KOPT-K1 (cell line): ENCODE measurements around the gene HHIPL1.

Experiments used
- H3K27ac ChIP-seq: fragments of 200-600 bp; sonication (generic); 2 replicates; pipeline ENCODE4 v1.5.1; 2016; ENCODE audit warnings: antibody characterized with exemption, mild to moderate bottlenecking, low read depth, low read length; ENCODE audit not compliant: poor library complexity, severe bottlenecking
- H3K36me3 ChIP-seq: fragments of 200-600 bp; sonication (generic); 2 replicates; pipeline ENCODE4 v1.5.1; 2017; ENCODE audit warnings: antibody characterized with exemption, mild to moderate bottlenecking, low read length, moderate library complexity; ENCODE audit not compliant: insufficient read depth
- H3K9me3 ChIP-seq: fragments of 200-600 bp; sonication (generic); 2 replicates; pipeline ENCODE4 v1.5.1; 2017; ENCODE audit warnings: antibody characterized with exemption, low read length, mild to moderate bottlenecking; ENCODE audit not compliant: insufficient read depth, poor library complexity, severe bottlenecking

HHIPL1 gene

DNA sequence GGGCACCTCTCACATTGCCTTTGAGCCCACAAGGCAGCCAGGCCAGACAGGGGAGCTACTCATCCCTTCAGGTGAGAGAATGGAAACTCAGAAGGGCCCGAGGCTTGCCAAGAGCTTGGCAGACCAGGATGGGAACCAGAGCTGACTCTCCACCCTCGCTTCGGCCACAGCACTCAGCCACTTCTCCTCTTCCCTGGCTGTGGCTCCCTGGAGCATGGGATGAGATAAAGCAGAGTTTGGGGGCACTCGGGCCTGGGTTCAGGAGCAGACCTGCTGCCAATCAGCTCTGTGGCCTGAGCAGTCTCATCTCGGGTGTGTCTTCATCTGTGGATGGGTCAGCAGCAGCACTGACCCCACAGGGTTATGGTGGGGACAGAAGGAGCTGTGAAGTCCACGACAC is 20.9 kb upstream of the HHIPL1 start:
- no peak overlapping the region for H3K27ac ChIP-seq
- no peaks in the 10 kb centered on the region for H3K9me3 ChIP-seq

DNA sequence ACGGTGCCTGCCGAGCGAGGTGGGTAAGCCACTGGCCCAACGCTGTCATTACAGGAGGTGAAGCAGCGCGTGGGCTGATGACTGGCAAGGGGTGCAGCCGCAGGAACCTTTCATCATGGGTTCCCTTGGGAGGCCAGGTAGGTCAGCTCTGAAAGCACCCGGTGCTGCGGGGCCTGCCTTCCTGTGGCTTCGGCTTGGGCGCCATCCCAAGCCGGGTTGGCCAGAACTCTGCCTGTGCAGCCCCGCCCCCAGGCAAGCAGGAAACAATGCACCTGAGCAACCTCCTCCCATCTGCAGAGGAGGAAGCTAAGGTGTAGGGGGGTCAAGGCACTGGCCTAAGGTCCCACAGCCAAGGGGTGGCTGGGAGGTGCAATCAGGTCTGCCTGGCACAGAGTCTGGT is 20.0 kb upstream of the HHIPL1 start:
- Histone ChIP-seq H3K9me3 (no peaks in the 10 kb centered on the region), H3K27ac (no peak overlapping the region)

More for the DNA sequence above, 20.9 kb upstream of the HHIPL1 start:
- no peaks in the 10 kb centered on the region for H3K36me3 ChIP-seq

DNA sequence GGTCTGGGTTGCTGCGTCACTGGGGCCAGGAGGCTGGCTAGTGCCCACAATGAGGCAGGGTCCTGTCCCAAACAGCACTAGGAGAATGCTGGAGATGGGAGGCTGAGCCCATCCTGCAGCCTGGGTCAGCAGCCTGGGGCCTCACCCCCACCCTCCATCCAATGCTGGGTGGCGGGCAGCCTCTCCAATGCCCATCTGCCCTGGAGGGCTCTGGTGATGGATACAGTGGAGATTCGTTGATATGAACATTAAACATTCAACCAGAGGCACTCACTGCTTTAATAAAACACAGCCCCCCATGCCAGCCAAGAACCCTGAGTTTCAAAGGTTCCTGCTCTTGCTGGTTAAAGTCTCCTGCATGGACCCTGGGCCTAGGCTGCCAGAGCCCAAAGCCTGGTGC is 19.5 kb upstream of the HHIPL1 start:
- no peak overlapping the region for H3K27ac ChIP-seq
- H3K9me3 ChIP-seq = no peaks in the 10 kb centered on the region
- H3K36me3 ChIP-seq = no peaks in the 10 kb centered on the region

More for the DNA sequence above, 20.0 kb upstream of the HHIPL1 start:
- H3K36me3 ChIP-seq = no peaks in the 10 kb centered on the region

DNA sequence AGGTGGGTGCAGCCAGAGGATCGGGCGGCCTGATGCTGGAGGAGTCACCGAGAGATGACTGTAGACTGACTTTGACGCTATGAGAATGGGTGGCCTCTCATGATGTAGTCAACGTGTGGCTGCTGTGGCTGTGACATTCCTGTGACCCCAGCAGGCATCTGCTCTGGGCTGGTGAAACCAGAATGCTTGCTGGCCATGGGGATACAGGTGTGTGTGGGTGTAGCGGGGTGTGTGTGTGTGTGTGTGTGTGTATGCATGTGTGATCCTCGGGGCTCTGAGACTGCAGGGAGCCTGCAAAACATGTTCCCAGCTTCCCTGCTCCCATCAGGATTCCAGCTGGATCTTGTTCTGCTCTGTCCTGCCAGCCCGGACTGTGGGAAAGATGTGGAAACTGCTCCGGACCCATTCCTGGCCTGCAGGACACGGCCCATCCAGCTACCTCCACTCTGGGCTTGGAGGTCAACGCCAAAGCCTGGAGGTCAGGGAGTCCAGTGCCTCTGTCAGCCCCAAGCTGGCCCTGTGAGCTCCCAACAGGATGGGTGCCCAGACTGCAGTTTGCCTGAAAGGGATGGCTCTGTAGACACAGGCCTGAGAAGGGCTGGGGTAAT is 18.8 kb upstream of the HHIPL1 start:
- H3K27ac ChIP-seq = no peak overlapping the region

DNA sequence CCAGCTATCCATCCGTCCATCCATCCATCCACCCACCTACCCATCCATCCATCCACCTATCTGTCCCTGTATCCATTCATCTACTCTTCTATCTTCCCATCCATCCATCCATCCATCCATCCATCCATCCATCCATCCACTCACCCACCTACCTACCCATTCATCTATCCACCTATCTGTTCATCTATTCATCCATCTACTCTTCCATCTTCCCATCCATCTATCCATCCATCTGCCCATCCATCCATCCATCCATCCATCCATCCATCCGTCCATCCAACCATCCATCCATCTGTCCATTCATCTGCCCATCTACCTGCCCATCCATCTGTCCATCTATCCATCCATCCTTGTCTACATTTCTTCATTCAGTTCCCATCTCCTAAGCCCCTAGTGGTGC is 17.8 kb upstream of the HHIPL1 start:
- no peaks in the 10 kb centered on the region for H3K36me3 ChIP-seq
- H3K27ac ChIP-seq = no peak overlapping the region
- no peaks in the 10 kb centered on the region for H3K9me3 ChIP-seq

More for the DNA sequence above, 18.8 kb upstream of the HHIPL1 start:
- Histone ChIP-seq H3K36me3 (no peaks in the 10 kb centered on the region), H3K9me3 (no peaks in the 10 kb centered on the region)

DNA sequence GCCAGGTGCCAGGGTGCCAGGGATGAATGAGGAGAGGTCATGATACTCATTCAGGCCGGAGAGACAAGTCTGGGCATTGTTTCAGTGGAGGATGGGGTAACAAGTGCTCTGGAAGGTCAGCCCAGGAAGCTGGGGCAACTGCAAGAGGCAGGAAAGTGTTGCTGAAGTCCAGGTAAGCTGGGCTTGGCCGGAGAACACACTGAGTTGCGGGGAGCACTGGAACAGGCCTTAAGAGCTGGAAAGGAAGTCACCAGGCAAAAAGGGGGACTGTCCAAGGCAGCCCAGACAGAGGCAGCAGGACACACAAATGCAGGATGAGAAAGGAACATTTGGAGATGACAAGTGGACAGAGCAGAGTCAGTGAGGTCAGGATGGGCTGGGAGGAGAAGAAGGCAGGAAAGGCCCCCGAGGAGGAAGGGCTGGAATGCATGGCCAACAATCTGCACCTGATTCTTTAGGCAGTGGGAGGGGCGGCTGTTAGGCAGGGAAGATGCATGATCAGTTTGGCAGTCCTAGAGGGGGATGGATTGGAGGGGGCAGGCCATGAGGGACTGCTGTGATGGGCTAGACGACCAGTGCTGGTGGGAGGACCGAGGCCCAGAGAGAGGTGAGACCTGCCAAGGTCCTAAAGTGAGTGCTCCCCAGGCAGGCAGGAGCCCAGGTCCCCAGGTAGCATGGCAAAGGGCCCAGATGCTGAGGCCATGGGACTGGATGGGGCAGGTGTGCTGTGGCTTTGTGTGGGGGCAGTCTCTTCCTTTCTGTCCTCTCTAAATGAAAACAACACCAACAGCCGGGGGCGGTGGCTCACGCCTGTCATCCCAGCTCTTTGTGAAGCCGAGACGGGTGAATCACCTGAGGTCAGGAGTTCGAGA is 17.2 kb upstream of the HHIPL1 start:
- H3K9me3 ChIP-seq = no peaks in the 10 kb centered on the region
- H3K27ac ChIP-seq = no peak overlapping the region
- no peaks in the 10 kb centered on the region for H3K36me3 ChIP-seq

DNA sequence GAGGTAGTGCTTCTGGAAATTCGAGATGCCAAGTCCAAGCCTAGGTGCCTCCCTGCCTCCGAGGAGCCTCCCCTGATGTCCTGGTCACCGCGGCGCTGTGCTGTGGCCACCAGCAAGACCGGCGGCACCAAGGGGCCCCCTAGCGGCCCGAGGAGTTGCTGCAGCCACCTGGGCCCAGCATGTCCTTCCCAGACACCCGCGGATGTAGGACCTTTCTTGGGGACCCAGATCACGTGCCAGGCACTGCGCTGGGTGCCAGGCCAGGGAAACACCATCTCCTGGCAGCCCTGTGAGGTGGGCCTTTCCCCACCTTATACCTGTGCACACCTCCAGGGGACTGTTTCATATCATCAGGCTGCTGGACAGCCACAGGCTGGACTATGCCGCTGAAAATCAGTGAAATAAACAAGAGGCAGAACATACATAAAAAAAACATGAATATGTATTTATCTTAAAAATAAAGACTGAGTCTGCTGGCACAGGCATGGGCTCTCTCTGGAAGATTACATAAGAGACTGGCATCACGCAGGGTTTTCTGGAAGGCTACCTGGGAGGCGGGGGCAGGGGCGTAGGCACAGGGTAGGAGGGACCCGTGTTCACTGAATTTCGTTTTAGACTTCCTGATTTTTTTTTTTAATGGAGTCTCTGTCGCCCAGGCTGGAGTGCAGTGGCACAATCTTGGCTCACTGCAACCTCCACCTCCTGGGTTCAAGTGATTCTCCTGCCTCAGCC is 15.9 kb upstream of the HHIPL1 start:
- Histone ChIP-seq H3K9me3 (no peaks in the 10 kb centered on the region), H3K36me3 (no peaks in the 10 kb centered on the region), H3K27ac (no peak overlapping the region)

DNA sequence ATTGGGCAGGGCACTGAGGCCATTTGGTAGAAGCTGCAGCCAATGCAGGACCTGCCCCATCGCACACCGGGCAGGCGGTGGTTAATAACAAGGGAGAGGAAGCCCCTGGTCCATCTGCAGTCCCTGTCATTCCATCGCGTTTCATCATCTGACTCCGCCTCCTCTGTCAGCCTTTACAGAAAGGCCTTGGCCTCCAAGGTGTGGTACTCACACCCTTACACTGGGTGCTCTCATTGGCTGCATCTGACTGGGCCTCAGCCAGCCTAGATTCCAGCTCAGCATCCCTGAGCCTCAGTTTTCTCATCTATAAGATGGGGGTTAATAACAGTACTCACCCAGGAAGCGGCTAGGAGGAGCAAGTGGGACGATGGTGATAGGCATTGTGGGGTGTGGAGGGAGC is 14.7 kb upstream of the HHIPL1 start:
- Histone ChIP-seq H3K27ac (no peak overlapping the region), H3K36me3 (no peaks in the 10 kb centered on the region)

DNA sequence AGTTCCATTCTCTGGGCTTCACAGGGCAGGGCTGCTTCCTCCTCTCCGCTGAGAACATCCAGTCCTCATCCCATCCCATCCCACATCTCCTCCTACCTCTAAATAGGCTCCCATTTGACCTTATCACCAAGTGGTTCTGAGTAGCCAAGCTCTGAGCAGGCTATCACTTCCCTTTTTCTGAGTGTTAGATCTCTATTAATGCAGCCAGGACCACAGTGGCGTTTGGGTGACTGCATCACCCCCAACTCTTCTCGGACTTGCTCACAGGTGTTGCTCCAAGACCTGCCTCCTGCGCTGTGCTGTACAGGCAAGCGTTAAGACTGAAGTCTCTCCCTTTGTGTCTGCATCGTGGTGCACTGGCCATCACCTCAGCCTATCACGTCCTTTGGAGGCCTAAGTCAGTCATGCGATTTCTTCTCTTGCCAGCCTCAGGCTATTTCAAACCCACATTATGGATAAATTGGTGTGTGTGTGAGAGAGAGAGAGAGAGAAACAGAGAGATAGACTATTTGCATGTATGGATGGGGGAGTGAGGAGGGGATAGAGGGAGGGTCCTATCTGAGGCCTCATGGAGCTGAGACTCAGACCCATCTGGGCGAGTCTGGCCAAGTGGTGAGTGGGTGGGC is 12.4 kb upstream of the HHIPL1 start:
- H3K27ac ChIP-seq = no peak overlapping the region
- H3K36me3 ChIP-seq = no peaks in the 10 kb centered on the region
- no peaks in the 10 kb centered on the region for H3K9me3 ChIP-seq

More for the DNA sequence above, 14.7 kb upstream of the HHIPL1 start:
- H3K9me3 ChIP-seq = no peaks in the 10 kb centered on the region

DNA sequence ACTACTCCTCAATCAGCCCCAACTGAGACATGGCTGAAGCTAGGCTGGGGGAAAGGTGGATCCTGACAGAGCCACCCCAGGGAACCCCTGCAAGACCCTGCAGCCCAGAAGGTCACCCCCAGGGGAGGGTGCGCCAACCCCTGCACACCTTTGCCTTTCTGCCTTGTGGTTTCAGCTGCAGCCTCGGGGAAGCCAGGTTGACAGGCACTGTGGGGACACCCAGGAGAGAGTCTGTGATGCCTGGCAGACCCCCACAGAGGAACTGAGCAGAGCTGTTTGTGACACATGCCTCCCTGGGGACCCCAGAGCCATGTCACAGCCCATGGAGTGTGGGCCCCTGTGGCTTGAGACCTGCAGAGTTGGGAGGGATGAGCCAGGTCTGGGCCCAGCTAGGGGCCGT is 11.8 kb upstream of the HHIPL1 start:
- Histone ChIP-seq H3K27ac (no peak overlapping the region), H3K9me3 (no peaks in the 10 kb centered on the region), H3K36me3 (no peaks in the 10 kb centered on the region)

DNA sequence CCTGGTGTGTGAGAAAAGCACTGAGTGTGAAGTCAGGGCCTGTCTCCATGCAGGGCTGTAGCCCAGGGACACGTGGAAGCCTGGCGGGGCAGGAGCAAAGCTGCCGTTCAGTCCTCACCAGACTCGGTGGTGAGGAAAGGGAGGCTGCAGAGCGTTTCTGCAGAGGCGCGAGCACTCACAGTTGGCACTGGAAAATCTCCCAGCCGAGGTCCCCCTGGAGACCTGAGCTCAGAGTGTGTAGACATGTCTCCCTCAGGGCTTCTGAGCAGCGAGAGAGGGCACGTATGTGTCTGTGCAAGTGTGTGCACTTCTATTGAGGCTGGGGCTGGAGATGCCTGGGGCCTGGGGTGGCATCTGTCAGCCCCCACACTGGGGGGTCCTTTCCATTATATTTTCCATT is 11.0 kb upstream of the HHIPL1 start:
- Histone ChIP-seq H3K36me3 (no peaks in the 10 kb centered on the region), H3K27ac (no peak overlapping the region), H3K9me3 (no peaks in the 10 kb centered on the region)

DNA sequence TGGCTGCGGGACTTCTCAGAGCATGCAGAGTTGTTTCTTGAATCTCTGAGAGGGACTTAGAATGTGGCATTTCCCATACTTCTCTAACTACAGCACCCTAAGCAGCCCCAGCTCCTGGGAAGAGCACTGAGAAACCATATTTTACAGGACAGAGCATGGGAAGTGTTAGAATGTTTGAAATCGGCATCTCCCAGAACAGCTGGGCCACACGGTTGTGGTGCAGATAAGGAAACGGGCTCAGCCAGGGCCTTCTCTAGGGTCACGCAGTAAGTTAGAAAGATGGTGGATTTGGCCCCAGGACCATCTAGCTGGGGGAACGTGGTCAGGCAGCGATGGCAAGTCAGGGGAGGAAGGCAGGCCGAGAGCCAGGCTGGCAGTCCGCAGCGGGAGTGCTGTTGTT is 10.5 kb upstream of the HHIPL1 start:
- H3K36me3 ChIP-seq = no peaks in the 10 kb centered on the region
- H3K9me3 ChIP-seq = no peaks in the 10 kb centered on the region
- H3K27ac ChIP-seq = no peak overlapping the region

DNA sequence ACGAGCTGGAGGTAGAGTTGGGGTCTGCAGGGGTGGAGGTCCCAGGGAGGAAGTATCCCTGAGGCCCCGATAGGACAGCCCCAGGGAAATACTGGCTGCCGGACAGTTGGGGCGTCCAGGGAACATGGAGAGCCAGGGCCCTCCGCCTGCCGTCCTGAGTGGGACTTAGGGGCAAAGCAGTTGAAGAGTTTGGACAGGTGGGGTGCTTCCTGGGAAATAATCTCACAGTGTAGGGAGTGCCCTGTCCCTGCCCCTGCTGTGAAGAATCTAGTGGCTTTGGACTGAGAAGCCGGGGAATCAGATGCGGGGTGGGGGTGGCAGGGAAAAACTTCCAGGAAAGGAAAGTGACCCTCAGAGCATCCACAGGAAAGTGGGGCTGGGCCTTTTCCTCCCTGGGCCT is 9.8 kb upstream of the HHIPL1 start:
- no peak overlapping the region for H3K27ac ChIP-seq
- no peaks in the 10 kb centered on the region for H3K9me3 ChIP-seq
- H3K36me3 ChIP-seq = no peaks in the 10 kb centered on the region

DNA sequence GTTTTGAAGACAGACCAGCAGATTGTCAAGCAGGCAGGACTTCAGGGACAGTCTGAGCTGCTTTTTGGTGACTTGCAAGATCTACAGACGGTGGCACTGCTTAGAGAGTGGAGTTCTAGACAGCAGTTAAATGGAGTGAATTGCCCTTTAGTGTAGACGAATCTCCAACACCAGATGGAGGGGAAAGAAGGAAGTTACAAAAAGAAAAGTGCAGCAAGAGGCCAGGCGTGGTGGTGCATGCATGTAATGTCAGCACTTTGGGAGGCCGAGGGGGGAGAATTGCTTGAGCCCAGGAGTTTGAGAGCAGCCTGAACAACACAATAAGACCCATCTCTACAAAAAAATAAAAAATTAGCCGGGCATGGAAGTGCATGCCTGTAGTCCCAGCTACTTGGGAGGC is 8.4 kb upstream of the HHIPL1 start:
- H3K27ac ChIP-seq = no peak overlapping the region
- no peaks in the 10 kb centered on the region for H3K9me3 ChIP-seq
- H3K36me3 ChIP-seq = no peaks in the 10 kb centered on the region

DNA sequence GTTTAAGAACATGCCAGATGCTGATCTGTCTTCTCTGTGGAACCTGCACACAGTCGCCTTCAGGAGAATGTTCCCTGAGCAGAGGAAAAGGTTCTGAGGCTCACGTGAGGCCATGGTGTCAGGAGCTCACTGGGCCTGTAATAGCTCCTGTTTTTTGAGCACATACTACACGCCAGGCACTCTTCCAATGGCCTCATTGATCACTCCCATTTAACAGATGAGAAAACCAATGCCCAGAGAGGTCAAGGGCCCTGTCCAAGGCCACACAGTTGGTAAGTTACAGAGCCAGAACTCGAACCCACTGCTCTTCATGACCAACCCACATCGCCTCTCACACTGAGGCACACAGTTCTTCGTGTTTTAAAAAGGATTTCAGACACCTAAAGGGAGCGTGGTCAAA is 7.3 kb upstream of the HHIPL1 start:
- Histone ChIP-seq H3K9me3 (no peaks in the 10 kb centered on the region), H3K27ac (no peak overlapping the region), H3K36me3 (no peaks in the 10 kb centered on the region)
